HepG2 (cell line): ENCODE results near the gene APOBEC3H.

ENCODE experiments used
- BRF2 ChIP-seq: sonication (generic); formaldehyde crosslinking; IDR thresholded peaks from 2 replicates; pipeline ENCODE4 v1.8.1; 2022; ENCODE audit warnings: mild to moderate bottlenecking, missing genetic modification reagents
- CAMTA2 ChIP-seq: sonication (generic); formaldehyde crosslinking; IDR thresholded peaks from 2 replicates; pipeline ENCODE4 v1.4.0; 2020; ENCODE audit warnings: mild to moderate bottlenecking, missing genetic modification reagents, borderline replicate concordance
- CBFB ChIP-seq: sonication (generic); formaldehyde crosslinking; IDR thresholded peaks from 2 replicates; pipeline ENCODE4 v1.4.0; 2020; ENCODE audit warnings: missing genetic modification reagents
- CTCF ChIP-seq: sonication (generic); formaldehyde crosslinking; IDR thresholded peaks from 2 replicates; pipeline ENCODE4 v1.5.0; 2020; ENCODE audit warnings: mild to moderate bottlenecking, missing genetic modification reagents, moderate library complexity
- EEA1 ChIP-seq: sonication (generic); formaldehyde crosslinking; IDR thresholded peaks from 2 replicates; pipeline ENCODE4 v1.5.1; 2020; ENCODE audit warnings: mild to moderate bottlenecking, missing genetic modification reagents, borderline replicate concordance
- MAFG ChIP-seq: sonication (generic); formaldehyde crosslinking; IDR thresholded peaks from 2 replicates; pipeline ENCODE4 v1.5.1; 2020; ENCODE audit warnings: mild to moderate bottlenecking, missing genetic modification reagents
- MAZ ChIP-seq, 2 experiments: sonication (generic) in 1 of 2; formaldehyde crosslinking in 1 of 2; IDR thresholded peaks; 2 replicates each; pipeline versions ENCODE4 v1.5.0 to v1.6.1; 2012 to 2020; ENCODE audit warnings: low read depth in 2 of 2, mild to moderate bottlenecking in 2 of 2, borderline replicate concordance in 1 of 2, improper control_type of control experiment in 1 of 2, low read length in 1 of 2, missing genetic modification reagents in 1 of 2, moderate library complexity in 1 of 2
- NFIC ChIP-seq: IDR thresholded peaks from 2 replicates; pipeline ENCODE4 v1.6.1; 2012; ENCODE audit warnings: mild to moderate bottlenecking, low read length, inconsistent platforms
- NR1H2 ChIP-seq: sonication (generic); formaldehyde crosslinking; IDR thresholded peaks from 2 replicates; pipeline ENCODE4 v1.8.1; 2022; ENCODE audit warnings: low read depth, missing genetic modification reagents, borderline replicate concordance

- TF ChIP-seq BRF2, result no peak
- no peak for TF ChIP-seq MAFG (CRISPR knock-in tag)
- TF ChIP-seq NFIC, result no peak
- no peak for TF ChIP-seq CAMTA2 (CRISPR knock-in tag)
- TF ChIP-seq NR1H2 (CRISPR knock-in tag), result no peak
- no peak for TF ChIP-seq MAZ (IDR thresholded peaks at IDR 0.05; ENCODE audit: borderline replicate concordance, low read depth, low read length)
- TF ChIP-seq MAZ (CRISPR knock-in tag; IDR thresholded peaks at IDR 0.05; ENCODE audit: low read depth), result no peak
- TF ChIP-seq CBFB (CRISPR knock-in tag), result no peak
- TF ChIP-seq EEA1 (CRISPR knock-in tag), result no peak
- no peak for TF ChIP-seq CTCF
Measured at GRCh38 chr22:39091126-39092081, 5.6 kb upstream of the APOBEC3H start.
